ENCODE measurements around the gene IVD.

IVD gene

GRCh38 chr15:40416056-40416455, 10.5 kb downstream of the IVD start:
- DNase-seq, result no peak

DNA sequence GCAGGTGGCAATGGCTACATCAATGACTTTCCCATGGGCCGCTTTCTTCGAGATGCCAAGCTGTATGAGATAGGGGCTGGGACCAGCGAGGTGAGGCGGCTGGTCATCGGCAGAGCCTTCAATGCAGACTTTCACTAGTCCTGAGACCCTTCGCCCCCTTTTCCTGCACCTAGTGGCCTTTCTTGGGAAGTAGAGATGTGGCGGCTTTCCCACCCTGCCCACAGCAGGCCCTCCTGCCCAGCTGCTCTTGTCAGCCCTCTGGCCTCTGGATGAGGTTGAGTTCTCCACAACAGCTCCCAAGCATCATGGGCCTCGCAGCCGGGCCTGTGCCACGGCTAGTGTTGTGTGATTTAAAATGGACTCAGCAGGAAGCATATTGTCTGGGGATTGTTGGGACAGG, 12.5 kb downstream of the IVD start:
- no peak for DNase-seq

DNA sequence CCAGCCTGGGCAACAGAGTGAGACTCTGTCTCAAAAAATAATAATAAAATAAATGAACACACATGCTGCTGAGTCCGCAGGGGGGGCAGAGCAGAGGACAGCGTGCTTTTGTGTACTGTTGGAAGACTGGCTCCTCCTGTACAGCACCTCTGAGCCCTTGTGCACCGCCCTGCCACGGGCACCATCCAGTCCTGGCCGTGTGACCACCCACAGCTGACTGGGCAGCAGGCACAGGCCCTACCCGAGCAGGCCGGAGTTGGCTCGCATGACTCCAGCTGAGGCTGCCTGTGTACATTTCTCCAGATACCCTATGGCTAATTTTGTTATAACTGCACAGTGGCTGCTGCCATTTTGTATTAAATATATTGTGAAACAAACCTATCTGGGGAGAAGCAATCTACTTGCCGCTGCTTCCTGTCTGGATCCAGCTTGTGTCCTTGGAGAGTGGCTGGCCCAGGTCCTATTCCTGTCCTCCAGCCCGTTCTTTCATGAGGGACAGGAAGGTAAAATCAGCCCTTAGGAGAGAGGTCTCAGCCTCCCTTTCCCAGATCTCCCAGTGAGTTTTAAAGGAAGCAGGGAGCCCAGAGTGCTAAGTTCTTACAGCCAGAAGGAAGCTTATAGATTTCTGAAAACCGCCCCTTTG, 14.6 kb downstream of the IVD start:
- DNase-seq, result no peak

GRCh38 chr15:40420793-40421192, 15.2 kb downstream of the IVD start:
- DNase-seq, result peak; percentile 61

DNA sequence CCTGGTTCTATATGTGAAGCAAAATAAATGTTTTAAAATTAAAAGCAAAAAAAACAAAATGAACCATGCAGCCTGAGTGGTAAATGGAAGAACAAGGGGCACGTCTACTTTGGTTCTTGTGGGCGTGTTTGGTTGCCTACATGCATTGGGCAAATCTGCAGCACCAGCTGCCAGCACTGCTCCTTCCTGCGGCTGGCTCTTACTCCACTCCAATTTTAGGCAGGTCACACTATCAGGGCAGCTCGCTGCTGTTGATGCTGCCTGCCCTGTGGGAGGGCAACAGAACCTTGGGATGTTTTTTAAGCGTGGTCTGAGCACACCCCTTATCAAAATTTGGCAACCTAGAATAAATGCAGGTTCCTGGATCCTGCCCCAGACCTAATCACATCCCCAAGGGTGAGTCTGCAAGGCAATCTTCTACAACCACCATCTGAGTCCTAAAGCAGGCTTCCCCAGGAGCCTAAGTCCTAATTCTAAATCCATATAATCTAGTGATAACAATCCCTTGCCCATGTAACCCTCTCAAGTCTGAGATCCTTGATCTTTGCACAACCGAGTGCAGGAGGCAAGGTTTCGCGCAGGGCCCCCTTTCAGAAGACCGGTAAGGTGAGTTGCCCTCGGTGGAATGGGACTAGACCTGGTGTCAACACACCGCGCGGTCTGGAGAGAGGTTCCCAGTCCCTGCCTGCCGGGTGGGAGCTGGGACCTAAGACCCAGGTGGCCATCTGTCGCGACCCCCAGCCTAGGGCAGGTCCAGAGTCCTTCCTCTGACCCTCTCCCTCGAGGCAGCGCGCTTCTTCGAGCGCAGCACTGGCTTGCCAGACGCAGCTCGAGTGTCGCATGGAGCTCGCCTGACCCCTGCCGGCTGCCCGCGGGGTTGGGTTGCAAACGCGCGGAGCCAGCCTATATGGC, 15.9 kb downstream of the IVD start:
- peak; percentile 44 for DNase-seq

DNA sequence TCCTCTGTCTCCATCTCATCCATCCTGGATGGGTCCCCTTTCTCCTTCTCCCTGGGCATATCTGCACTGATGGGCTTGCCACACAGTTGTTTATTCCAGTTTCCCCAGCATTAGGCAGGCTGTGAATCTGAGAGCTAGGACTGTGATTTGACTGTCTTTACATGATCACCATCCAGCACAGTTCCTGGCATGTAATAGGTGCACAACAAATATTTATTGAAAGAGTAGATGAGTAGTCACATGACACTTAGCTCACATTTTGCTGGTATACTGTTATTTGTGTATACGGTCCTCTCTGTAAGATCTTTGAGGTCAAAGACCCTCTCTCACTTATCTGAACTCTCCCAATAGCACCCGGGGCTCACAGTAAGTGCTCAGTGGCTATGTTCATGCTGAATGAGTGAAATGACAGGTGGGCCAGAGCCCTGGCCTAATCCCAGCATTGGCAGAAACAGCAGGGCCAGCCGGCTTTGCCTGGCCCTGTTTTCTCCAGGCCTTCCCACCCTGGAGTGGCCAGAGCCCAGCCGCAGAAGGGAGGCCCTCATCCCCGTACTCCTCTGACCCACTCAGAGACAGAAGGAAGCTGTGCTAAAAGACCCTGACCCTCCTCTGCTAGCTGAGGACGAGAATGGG, 19.0 kb downstream of the IVD start:
- no peak for DNase-seq

DNA sequence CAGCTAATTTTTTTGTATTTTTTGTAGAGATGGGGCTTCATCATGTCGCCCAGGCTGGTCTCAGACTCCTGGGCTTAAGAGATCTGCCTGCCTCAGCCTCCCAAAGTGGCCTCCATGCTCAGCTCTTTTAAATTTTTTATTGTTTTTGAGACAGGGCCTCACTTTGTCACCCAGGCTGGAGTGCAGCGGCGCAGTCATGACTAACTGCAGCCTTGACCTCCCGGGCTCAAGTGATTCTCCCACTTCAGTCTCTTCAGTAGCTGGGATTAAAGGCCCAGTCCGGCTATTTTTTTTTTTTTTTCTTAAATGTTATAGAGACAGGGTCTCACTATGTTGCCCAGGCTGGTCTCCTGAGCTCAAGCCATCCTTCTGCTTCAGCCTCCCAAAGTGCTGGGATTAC, 20.1 kb downstream of the IVD start:
- no peak for DNase-seq

- no peak for DNase-seq
Measured at GRCh38 chr15:40427188-40427587, 21.6 kb downstream of the IVD start.

DNA sequence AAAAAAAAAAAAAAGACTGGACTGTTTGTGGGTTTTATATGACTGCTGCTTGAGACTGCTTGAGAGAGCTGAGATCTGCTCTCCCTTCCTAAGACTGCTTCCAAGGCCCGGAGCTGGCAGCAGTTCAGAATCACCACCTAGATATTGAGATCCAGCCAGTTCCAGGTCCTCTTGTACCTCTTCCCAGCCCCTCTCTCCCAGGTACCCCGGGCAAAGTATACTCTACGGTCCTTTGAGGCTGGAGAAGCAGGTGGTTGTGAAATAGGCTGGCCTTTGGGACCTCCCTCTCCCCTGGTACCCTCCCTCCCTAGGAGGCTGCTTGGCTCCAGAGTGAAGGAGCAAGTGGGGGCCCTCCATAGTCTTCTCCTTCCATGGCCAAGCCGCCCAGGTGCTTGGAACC, 22.6 kb downstream of the IVD start:
- peak; percentile 63 for DNase-seq

GRCh38 chr15:40429068-40429710, 23.6 kb downstream of the IVD start:
- no peak for DNase-seq

- no peak for DNase-seq
Measured at GRCh38 chr15:40430271-40430805, 24.7 kb downstream of the IVD start.

GRCh38 chr15:40435023-40435709, 29.6 kb downstream of the IVD start:
- no peak for DNase-seq

DNA sequence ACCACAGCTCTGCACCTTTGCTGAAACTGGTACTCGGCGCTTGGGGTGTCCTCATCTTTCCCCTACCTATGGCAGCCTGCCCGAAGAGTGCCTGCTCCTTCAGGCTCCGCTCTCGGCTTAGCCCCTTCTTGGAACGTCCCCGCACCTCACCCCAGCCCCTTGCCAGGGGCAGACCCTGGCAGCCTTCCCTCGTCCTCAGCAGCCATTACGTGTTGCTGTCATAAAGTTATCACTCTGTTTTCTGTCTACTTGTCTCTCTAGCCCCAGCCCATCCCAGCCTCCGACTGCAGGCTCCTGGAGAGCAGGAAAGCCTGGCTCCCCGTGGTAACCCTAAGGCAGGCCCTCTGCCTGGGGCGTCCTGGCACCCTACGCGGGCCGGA, 30.1 kb downstream of the IVD start:
- peak; percentile 3 for DNase-seq

- DNase-seq, result peak; percentile 20
Measured at GRCh38 chr15:40436116-40436891, 30.7 kb downstream of the IVD start.

DNA sequence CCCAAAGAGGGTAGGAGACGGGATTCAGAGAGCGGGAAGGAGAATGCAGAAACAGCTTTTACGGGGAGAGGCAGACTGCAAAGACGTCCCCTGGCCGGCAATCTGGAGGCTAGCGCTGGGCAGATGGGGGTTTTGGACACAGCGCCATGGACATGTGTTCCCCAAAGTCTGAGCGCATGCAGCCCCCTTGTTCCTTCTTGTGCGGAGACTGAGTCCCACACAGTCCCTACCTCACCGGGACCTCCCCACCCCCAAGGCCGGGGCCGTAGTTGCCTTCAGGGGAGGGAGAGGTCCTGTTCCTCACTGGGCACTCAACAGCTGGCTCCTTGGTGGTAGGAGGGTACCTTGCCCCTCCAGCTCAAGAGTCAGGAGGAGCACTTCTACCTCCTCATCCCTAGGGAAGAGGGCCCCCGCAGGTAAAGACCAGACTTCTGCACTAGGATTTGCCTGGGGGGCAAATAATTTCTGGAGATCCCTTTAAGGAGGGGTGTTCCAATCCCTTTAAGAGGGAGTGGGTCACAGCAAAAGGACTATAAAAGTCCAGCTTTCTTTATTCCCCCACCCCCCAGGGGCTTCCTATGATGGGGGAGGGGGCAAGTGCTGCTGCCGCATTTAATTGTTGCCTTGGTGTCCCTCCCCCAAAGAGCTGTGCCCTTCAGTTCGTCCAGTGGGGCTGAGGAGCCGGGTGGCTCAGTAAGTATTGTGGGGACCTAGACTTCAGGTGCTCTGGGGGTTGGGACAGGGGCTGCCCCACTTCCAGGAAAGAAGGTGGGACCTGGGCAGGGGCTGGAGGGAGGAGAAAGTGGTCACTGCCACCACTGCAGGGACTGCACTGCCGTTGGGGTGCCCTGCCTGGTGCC, 31.5 kb downstream of the IVD start:
- no peak for DNase-seq

- DNase-seq, result no peak
Measured at GRCh38 chr15:40437752-40438687, 32.4 kb downstream of the IVD start.

DNA sequence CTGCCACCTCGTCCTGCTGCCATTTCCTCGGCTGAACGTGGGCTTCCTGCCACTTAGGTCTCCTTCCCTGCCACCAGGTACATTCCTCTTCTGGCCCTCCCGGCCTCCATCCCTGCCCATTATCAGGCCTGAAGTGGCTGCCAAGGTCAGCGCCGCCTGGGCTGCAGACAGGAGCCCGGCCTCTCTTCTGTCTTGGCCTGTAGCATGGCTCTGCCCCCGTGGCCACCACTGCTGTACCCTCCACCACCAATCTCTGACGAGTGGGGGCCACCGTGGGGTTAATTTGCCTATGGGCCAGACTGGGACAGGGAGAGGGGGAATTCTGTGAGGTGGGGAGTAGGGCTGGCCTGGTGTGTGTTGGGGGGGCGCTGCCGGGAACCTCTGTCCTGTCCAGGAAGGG, 33.1 kb downstream of the IVD start:
- no peak for DNase-seq

DNA sequence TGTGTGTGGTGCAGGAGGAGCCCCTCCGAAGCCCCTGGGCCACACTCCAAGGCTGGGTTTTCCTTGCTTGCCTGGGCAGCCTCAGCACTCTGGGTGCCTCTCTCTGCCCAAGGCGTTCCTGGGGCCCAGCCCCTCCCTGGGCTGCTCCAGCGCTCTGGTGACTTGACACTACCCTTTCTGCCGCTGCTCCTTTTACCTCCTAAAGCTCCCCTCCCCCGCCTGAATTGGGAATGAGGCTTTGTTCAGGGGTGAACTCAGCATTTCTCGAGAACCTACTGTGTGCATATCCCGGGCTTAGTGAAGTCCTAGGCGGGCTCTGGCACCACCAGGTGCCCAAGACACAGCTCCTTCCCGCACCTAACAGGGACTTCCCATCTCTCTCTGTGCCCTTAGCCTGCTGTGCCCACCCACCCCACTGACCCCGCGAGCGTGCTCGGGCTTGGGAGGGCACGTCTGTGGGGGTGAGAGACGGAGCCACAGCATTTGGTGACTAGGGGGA, 33.9 kb downstream of the IVD start:
- DNase-seq, result peak; percentile 12
